ENCODE measurements around the gene GBX1. TPM values are rescaled to one million over a fixed set of nuclear protein-coding genes. Genes with fewer than 3 reads are reported as not detected.
A peak's percentile ranks its signal among the peaks of the same experiment; 100 is the strongest.

The GBX1 gene
- total RNA-seq, 1 donor from 2014 or later, result 2.4 TPM

DNA sequence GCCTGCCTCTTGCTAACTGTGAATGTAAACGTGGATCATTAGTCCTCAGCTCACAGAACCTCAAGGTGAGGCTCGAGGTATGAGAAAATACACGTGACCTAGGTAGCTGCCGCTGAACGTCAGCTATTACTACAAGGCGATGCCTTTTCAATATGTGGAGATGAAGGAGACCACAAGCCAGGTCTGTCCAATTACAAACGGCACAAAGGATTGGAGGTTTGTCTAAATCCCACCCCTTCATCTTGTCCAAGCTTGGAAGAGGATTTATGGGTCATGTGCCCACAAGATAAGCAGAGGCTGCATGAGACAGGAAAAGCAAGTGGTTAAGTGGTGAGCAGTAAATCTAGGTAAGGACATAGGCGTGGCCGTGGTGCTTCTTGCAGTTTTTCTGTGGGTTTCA lies 39.4 kb upstream of the GBX1 start:
- H3K27me3 Mint-ChIP-seq (ENCODE audit: low read depth), result peaks cover 13% of the 10 kb centered on the region
- H3K4me3 Mint-ChIP-seq, result no peak overlapping the region
- H3K27ac Mint-ChIP-seq (ENCODE audit: unreplicated experiment), result no peak overlapping the region
- H3K36me3 Mint-ChIP-seq (ENCODE audit: low read depth), result no peaks in the 10 kb centered on the region
- H3K9me3 Mint-ChIP-seq, result no peaks in the 10 kb centered on the region
- TF ChIP-seq, protein P1, sequence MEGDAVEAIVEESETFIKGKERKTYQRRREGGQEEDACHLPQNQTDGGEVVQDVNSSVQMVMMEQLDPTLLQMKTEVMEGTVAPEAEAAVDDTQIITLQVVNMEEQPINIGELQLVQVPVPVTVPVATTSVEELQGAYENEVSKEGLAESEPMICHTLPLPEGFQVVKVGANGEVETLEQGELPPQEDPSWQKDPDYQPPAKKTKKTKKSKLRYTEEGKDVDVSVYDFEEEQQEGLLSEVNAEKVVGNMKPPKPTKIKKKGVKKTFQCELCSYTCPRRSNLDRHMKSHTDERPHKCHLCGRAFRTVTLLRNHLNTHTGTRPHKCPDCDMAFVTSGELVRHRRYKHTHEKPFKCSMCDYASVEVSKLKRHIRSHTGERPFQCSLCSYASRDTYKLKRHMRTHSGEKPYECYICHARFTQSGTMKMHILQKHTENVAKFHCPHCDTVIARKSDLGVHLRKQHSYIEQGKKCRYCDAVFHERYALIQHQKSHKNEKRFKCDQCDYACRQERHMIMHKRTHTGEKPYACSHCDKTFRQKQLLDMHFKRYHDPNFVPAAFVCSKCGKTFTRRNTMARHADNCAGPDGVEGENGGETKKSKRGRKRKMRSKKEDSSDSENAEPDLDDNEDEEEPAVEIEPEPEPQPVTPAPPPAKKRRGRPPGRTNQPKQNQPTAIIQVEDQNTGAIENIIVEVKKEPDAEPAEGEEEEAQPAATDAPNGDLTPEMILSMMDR (conservative IDR thresholded peaks at IDR 0.05), result no peak
- no peak for DNase-seq (ENCODE audit: low read depth, low spot score)
- no peaks in the 10 kb centered on the region for H3K4me1 Mint-ChIP-seq

DNA sequence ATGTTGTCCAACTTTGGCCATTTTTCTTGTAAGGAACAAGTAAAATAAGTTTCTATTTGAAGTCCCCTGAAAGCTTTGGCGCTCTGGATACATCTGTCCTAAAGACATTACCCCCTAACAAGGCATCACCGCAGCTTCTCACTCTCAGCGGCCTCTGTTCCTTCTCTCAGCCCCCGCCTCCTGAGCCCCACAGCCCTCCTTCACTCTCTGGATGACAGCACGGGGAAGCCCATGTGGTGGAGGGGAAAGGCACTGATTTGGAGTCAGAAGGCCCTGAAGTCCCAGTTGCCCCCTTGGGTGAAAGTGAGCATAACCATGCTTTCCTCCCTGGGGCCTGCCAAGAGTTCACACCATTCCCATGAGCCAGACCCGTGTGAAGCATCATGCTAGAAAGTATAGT lies 38.2 kb upstream of the GBX1 start:
- no peak overlapping the region for H3K27ac Mint-ChIP-seq (ENCODE audit: unreplicated experiment)
- no peaks in the 10 kb centered on the region for H3K36me3 Mint-ChIP-seq (ENCODE audit: low read depth)
- no peak for DNase-seq (ENCODE audit: low read depth, low spot score)
- TF ChIP-seq, protein P1 (conservative IDR thresholded peaks at IDR 0.05), result no peak
- H3K4me1 Mint-ChIP-seq, result no peaks in the 10 kb centered on the region
- H3K27me3 Mint-ChIP-seq (ENCODE audit: low read depth), result peaks cover 13% of the 10 kb centered on the region
- H3K9me3 Mint-ChIP-seq, result no peaks in the 10 kb centered on the region
- H3K4me3 Mint-ChIP-seq, result no peak overlapping the region

DNA sequence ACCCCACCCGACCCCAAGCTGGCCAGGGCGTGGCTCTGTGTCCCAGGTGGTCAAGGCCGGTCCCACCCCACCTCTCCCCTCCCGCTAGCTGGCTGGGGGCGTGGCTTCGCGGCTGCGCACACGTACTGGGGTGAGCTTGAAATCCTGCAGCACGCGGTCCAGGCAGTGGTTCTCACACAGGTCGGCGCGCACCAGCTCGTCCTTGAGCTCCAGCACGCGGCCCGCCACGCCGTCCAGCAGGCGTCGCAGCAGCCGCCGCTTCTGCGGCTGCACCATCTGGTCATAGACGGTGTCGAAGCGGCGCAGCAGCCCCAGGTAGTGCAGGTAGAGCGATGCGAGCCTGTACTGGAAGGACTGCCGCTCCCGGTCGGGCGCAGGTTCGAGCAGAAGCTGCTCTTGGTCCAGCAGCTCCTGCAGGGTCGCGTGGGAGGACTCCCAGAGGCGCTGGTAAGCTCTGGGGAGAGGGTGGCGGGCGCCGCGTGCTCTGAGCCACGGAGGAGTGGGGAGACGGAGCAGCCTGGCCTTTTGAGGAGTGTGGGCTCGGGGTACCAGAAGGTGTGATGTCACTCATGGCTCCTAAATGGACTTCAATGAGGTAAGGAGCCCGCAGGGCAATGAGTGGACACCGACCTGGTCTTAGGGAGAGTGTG lies 37.0 kb upstream of the GBX1 start:
- TF ChIP-seq, protein P1 (conservative IDR thresholded peaks at IDR 0.05), result no peak
- peaks cover 13% of the 10 kb centered on the region for H3K27me3 Mint-ChIP-seq (ENCODE audit: low read depth)
- no peak for DNase-seq (ENCODE audit: low read depth, low spot score)
- no peak overlapping the region for H3K4me3 Mint-ChIP-seq
- no peaks in the 10 kb centered on the region for H3K4me1 Mint-ChIP-seq
- H3K27ac Mint-ChIP-seq (ENCODE audit: unreplicated experiment), result no peak overlapping the region
- no peaks in the 10 kb centered on the region for H3K9me3 Mint-ChIP-seq
- no peaks in the 10 kb centered on the region for H3K36me3 Mint-ChIP-seq (ENCODE audit: low read depth)

DNA sequence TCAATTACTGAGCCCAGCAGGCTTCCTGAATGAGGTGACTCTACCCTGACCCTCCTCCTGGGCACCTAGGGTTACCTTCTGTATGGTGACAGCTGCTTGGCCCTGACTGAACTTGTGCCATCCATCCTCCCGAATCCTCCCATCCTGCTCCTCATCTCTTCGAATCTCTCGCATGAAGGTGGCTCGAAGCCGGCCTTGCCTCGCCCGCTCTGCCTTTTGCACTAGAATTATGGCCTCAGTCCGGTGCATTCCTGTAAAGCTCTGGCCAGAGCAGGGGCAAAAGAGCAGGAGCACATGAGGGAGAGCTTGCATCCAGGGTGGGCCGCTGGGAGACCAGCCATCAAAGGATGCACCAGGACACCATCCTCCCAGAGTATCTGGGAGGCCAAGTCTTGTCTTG lies 35.3 kb upstream of the GBX1 start:
- no peaks in the 10 kb centered on the region for H3K36me3 Mint-ChIP-seq (ENCODE audit: low read depth)
- H3K9me3 Mint-ChIP-seq, result no peaks in the 10 kb centered on the region
- peak overlapping the region; percentile 57 for H3K27ac Mint-ChIP-seq (ENCODE audit: unreplicated experiment)
- H3K27me3 Mint-ChIP-seq (ENCODE audit: low read depth), result peaks cover 10% of the 10 kb centered on the region
- TF ChIP-seq, protein P1 (conservative IDR thresholded peaks at IDR 0.05), result no peak
- no peak for DNase-seq (ENCODE audit: low read depth, low spot score)
- no peaks in the 10 kb centered on the region for H3K4me1 Mint-ChIP-seq
- no peak overlapping the region for H3K4me3 Mint-ChIP-seq

DNA sequence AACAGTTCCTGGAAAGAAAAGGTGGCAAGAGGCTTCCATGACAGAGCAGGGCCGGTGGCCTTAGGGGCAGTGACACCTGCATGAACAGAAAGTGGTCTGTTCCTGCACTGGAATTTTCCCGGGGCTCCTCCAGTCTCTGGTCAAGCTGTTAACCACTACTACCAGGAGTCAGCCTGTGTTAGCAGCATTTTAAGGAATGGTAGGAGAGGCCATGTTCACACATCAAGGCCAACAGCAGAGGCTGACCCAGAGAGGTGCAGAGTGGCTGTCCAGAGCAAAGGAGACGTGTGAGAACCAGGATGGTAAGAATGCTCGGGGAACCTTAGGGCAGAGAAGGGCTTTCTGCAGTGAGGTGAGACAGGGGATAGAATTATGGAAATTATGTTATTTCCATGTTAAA lies 34.3 kb upstream of the GBX1 start:
- no peaks in the 10 kb centered on the region for H3K36me3 Mint-ChIP-seq (ENCODE audit: low read depth)
- H3K27me3 Mint-ChIP-seq (ENCODE audit: low read depth), result peaks cover 10% of the 10 kb centered on the region
- TF ChIP-seq, protein P1 (conservative IDR thresholded peaks at IDR 0.05), result no peak
- H3K9me3 Mint-ChIP-seq, result no peaks in the 10 kb centered on the region
- H3K4me3 Mint-ChIP-seq, result no peak overlapping the region
- H3K4me1 Mint-ChIP-seq, result no peaks in the 10 kb centered on the region
- no peak for DNase-seq (ENCODE audit: low read depth, low spot score)
- no peak overlapping the region for H3K27ac Mint-ChIP-seq (ENCODE audit: unreplicated experiment)
